SK-N-SH (cell line): Measurements from ENCODE around the gene UBAC2.

Experiments used
- CTCF ChIP-seq: fragments of 200-600 bp; sonication (generic); IDR thresholded peaks from 2 replicates; pipeline ENCODE4 v1.6.1; 2017; ENCODE audit warnings: antibody characterized with exemption, mild to moderate bottlenecking, moderate library complexity
- EP300 ChIP-seq, 2 experiments: IDR thresholded peaks; 2 replicates each; pipeline versions ENCODE4 v1.4.0 to v1.6.1; 2012; ENCODE audit warnings: borderline replicate concordance in 1 of 2, low read depth in 1 of 2, low read length in 1 of 2
- FOXM1 ChIP-seq: IDR thresholded peaks from 2 replicates; pipeline ENCODE4 v1.4.0; 2012; ENCODE audit warnings: low read depth, mild to moderate bottlenecking
- MXI1 ChIP-seq: IDR thresholded peaks from 2 replicates; pipeline ENCODE4 v1.6.1; 2012; ENCODE audit warnings: mild to moderate bottlenecking, low read depth, low read length, improper control_type of control experiment
- NRF1 ChIP-seq: IDR thresholded peaks from 2 replicates; pipeline ENCODE4 v1.6.1; 2012; ENCODE audit warnings: low read depth, mild to moderate bottlenecking, low read length
- POLR2AphosphoS5 ChIP-seq: IDR thresholded peaks from 2 replicates; pipeline ENCODE4 v1.6.1; 2012; ENCODE audit warnings: low read depth, low read length

GRCh38 chr13:99251921-99252320, 51.3 kb downstream of the UBAC2 start:
- no peak for TF ChIP-seq EP300 (IDR thresholded peaks at IDR 0.05; ENCODE audit: borderline replicate concordance in 1 of 2, low read depth in 1 of 2, low read length in 1 of 2)
- no peak for TF ChIP-seq FOXM1
- TF ChIP-seq POLR2AphosphoS5, result no peak
- TF ChIP-seq CTCF, result no peak
- TF ChIP-seq NRF1, result no peak
- no peak for TF ChIP-seq MXI1
